AG09309 (cell line): ENCODE measurements around the gene LAMA2.

ENCODE experiments used
- DNase-seq: peaks from one replicate; pipeline ENCODE4 v3.0.0-alpha.2; 2010; ENCODE audit warnings: low read depth
- H3K4me3 ChIP-seq: 2 replicates; pipeline ENCODE4 v1.5.1; 2011; ENCODE audit warnings: mild to moderate bottlenecking, low read depth, low read length, moderate library complexity; ENCODE audit not compliant: control insufficient read depth
- TF ChIP-seq, protein P1 (sequence below): IDR thresholded peaks from 2 replicates; pipeline ENCODE4 v1.5.1; 2011; ENCODE audit warnings: mild to moderate bottlenecking, low read depth, low read length, inconsistent platforms; ENCODE audit not compliant: insufficient read depth, control insufficient read depth; ENCODE audit errors: missing control alignments

LAMA2 gene

DNA sequence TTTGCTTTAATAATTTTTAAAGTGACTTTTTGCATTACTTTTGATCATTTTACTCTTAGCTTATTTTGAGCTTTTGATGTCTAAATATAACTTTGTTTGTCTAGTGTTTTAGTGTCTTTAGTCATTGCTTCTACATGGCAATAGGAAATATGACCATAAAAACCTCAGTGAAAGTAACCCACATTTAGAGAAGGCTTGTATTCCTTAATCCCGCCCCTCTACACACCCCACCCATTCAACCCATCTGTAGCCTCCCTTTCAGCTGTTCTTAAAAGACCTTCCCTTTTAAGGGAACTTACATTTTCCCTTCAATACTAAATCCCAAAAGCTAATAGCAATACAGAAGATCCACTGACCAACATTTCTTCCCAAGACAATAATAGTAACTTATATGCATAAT lies 225.4 kb downstream of the LAMA2 start:
- TF ChIP-seq, protein P1, sequence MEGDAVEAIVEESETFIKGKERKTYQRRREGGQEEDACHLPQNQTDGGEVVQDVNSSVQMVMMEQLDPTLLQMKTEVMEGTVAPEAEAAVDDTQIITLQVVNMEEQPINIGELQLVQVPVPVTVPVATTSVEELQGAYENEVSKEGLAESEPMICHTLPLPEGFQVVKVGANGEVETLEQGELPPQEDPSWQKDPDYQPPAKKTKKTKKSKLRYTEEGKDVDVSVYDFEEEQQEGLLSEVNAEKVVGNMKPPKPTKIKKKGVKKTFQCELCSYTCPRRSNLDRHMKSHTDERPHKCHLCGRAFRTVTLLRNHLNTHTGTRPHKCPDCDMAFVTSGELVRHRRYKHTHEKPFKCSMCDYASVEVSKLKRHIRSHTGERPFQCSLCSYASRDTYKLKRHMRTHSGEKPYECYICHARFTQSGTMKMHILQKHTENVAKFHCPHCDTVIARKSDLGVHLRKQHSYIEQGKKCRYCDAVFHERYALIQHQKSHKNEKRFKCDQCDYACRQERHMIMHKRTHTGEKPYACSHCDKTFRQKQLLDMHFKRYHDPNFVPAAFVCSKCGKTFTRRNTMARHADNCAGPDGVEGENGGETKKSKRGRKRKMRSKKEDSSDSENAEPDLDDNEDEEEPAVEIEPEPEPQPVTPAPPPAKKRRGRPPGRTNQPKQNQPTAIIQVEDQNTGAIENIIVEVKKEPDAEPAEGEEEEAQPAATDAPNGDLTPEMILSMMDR, result no peak
- H3K4me3 ChIP-seq, result no peak overlapping the region
- DNase-seq, result no peak

DNA sequence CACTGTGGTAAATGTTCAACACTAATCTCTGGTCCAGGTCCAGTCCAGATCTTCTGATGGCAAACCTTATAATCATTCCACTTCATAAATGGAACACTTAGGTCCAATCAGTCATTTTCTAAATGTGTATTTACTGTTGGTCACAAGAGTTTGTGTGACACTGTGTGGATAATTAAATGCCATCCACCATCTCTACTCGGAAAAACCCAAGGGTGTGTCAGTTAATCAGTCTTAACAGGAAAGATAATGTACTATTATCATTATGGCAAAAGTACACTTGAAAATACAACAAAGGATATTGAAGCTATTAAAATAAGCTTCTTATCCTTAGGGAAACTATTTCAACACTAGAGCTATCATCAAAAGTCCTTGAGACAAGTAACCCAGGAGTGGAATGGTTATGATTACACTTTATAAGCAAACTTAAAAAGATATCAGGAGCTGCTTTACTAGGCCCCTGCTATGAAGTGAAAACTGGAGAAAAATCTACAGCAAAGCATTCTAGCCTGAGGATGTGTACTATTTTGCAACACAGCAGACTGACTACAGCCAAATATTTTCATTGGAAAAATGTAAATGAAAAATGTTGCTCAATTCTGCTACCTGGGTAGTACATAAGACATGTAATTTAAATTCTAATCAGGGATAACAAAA lies 227.9 kb downstream of the LAMA2 start:
- DNase-seq, result no peak
- H3K4me3 ChIP-seq, result no peak overlapping the region
- TF ChIP-seq, protein P1, result no peak

DNA sequence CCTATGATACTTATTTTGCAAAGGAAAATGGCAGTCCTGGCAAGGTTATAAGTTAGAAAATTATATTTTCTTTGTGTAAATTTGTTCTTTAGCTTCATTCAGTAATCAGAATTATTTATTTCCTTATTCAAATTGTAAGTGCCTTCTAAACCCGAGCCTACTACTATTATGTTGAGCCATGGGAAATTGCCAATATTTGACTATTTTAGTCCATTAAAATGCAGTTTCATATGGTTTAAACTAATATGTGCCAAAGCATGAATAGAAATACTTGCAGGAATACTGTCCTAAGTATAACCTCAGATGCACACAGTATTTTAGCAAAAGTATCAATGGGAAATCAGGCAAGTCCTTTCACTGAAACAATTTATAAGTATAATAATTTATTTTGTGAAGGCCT lies 228.4 kb downstream of the LAMA2 start:
- no peak overlapping the region for H3K4me3 ChIP-seq
- TF ChIP-seq, protein P1, result no peak
- no peak for DNase-seq

DNA sequence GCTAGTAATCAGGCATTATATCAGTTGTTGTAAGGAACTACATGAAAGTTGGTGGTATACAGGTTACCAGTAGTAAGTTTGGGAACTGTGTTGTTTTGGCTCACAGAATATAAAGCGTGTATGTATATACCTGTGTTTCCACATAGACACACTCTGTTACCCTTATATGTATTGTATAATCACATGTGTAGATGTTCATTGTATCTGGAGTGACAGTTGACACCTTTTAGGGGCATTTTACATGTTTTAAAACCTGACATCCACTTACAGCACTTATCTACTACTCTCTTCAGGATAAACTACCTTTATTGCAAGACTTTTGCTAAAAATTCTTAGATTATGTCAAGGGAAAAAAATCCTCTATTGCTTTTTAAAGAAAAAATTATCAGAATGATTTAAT lies 228.9 kb downstream of the LAMA2 start:
- no peak overlapping the region for H3K4me3 ChIP-seq
- TF ChIP-seq, protein P1, result no peak
- no peak for DNase-seq

DNA sequence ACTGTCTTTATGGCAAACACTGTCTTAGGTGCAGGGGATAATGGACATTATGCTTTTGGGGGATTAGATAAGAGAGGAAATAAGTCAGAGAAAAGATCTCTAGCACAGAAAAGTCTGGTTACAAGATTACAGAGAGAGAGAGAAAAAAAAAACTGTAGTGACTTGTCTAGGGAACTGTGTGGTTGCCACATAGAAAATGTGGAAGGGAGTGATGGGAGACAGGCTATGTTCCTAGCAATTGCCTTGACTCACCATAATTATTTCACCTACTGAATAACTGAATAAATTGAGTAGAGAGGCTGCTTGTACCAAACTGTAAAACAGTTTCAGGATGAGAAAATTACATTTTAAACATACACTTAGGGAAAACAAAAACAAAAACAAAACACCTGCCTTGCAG lies 229.7 kb downstream of the LAMA2 start:
- no peak for DNase-seq
- TF ChIP-seq, protein P1, result no peak
- no peak overlapping the region for H3K4me3 ChIP-seq

DNA sequence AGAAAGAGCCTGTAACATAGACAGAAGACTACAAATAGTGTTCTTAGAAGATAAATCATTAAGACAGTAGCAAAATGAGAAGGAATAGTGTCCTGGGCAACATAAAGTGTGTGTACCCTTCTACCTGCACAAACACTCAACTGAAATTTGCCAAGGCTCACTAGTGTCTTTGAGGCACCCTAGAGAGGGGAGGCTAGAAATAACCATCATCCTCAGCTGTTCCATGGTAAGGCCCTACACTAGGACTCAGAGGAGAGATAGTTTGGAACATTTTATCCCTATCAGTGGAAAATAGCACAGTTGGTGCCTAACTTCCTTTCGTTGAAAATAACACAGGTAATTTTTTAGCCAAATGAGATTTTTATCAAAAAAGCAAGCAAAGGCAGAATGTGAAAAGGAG lies 230.7 kb downstream of the LAMA2 start:
- TF ChIP-seq, protein P1, result no peak
- no peak overlapping the region for H3K4me3 ChIP-seq
- DNase-seq, result no peak
